Peyer's patch (tissue), 4 donors: ENCODE data around the gene ASB6.

Experiments
- CTCF ChIP-seq, 6 experiments: fragments of 450-650 bp in 4 of 6; fragments of 200-600 bp in 2 of 6; sonication (generic) in 1 of 6; IDR thresholded peaks; one replicate each; pipeline ENCODE4 v1.5.1; 2017 to 2019; ENCODE audit warnings: antibody characterized with exemption in 6 of 6, mild to moderate bottlenecking in 3 of 6, moderate library complexity in 1 of 6
- POLR2A ChIP-seq, 2 donors: fragments of 450-650 bp; IDR thresholded peaks; one replicate each; pipeline ENCODE4 v1.5.1; 2017; ENCODE audit warnings: antibody characterized with exemption in 2 of 2, mild to moderate bottlenecking in 2 of 2, moderate library complexity in 2 of 2

- TF ChIP-seq CTCF (IDR thresholded peaks at IDR 0.05): no peak
- TF ChIP-seq POLR2A (IDR thresholded peaks at IDR 0.05): no peak
Observed at GRCh38 chr9:129685933-129686259, 43.9 kb upstream of the ASB6 start.
